Measurements from ENCODE around the gene SLC2A4. TPM values are rescaled to one million over a fixed set of nuclear protein-coding genes. Genes with fewer than 3 reads are reported as not detected.

The SLC2A4 gene
- total RNA-seq (2014; rRNA removed; shearing (Covaris generic)), result not detected in 2 replicates
- 0.96 and 1.9 TPM in 2 replicates for polyA plus RNA-seq (2014; cell fraction: nucleus; rRNA removed)

DNA sequence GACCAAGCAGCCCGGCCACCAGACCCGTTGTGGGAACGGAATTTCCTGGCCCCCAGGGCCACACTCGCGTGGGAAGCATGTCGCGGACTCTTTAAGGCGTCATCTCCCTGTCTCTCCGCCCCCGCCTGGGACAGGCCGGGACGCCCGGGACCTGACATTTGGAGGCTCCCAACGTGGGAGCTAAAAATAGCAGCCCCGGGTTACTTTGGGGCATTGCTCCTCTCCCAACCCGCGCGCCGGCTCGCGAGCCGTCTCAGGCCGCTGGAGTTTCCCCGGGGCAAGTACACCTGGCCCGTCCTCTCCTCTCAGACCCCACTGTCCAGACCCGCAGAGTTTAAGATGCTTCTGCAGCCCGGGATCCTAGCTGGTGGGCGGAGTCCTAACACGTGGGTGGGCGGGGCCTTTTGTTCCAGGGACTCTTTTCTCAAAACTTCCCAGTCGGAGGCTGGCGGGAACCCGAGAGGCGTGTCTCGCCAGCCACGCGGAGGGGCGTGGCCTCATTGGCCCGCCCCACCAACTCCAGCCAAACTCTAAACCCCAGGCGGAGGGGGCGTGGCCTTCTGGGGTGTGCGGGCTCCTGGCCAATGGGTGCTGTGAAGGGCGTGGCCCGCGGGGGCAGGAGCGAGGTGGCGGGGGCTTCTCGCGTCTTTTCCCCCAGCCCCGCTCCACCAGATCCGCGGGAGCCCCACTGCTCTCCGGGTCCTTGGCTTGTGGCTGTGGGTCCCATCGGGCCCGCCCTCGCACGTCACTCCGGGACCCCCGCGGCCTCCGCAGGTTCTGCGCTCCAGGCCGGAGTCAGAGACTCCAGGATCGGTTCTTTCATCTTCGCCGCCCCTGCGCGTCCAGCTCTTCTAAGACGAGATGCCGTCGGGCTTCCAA is at the start of gene SLC2A4:
Gene SLC2A4, plus strand, starts transcription at position 645 of the 879 bp plus-strand sequence. Its CDS starts 217 bp downstream, at position 862.
- DNase-seq (ENCODE audit: extremely low read depth, low read depth), result peak; percentile 96

DNA sequence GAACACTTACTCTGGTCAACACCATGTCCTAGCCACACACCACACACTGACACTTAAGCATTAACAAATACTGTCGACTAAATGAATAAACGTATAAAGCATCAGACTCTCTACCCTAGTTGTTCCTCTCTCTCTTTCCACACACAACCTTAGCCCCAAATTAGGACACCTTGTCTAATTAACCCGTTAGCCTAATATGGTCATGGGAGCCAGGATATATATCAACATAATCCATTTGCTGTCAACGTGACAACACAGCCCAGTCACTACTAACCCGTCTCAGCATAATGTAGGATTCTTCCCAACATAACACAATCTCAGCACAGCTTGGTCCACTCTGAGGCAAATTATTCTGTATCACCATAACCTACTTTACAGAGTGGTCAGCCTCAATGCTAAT is 49.4 kb upstream of the SLC2A4 start:
- DNase-seq (ENCODE audit: extremely low read depth, low read depth), result no peak

DNA sequence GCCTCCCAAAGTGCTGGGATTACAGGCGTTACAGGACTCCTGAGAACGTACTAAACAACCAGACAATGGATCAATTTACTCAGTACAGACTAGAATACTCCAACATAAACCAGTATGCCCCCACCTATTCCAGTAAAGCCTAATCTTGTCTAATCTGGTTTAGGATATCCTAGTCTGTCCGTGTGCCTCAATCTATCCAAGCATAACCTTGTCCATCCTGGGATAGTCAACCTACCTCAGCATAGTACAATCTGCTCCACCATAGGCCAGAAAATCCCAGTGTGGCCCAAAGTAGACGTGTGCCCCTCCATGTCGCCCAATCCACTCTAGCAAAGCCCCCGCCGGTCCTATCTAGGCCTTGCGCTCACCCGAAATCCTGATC is 47.8 kb upstream of the SLC2A4 start:
- DNase-seq (ENCODE audit: extremely low read depth, low read depth), result no peak

DNA sequence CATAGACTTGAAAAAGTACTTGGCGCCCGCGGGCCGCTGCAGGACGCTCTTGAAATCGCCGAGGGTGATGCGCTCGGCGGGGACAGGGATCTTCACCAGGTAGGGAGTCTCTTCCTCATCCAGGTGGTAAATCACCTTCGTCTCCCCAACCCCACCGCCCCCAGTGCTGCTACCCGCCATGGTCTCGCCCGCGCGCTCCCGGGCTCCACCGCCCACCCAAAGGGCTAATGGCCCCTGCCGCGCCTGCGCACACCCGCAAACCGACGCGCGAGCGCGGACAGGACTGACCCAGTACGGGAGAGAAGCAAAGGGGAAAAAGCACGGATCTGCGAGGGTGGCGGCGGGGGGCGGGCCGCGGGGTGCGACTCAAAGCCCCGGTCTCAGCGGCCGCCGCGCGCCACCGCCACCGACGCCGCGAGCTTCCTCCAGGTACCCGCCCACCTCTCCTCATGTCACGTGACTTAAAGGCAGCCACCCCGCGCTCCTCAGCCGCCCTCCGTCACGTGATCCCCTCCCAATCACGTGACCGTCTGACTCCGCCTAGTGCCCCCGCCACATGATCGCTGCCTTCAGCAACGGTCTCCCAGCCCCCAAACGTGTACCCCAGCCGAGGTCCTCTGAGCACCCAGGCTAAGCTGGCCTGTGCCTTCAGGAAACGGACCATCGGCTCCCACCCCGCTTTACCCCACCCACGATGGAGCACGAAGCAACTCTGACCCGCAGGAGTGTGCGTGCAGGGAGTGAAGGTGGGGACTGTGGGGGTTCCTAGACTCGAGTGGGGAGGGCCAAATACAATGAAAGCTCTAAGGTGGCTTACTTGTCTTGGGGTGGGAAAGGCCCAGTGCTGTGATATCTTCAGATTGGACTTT is 47.2 kb upstream of the SLC2A4 start, which contains the start of gene DVL2:
Gene DVL2, minus strand, starts transcription at position 435 of the 869 bp plus-strand sequence. Its CDS starts 255 bp downstream, at position 180.
- peak; percentile 91 for DNase-seq (ENCODE audit: extremely low read depth, low read depth)

DNA sequence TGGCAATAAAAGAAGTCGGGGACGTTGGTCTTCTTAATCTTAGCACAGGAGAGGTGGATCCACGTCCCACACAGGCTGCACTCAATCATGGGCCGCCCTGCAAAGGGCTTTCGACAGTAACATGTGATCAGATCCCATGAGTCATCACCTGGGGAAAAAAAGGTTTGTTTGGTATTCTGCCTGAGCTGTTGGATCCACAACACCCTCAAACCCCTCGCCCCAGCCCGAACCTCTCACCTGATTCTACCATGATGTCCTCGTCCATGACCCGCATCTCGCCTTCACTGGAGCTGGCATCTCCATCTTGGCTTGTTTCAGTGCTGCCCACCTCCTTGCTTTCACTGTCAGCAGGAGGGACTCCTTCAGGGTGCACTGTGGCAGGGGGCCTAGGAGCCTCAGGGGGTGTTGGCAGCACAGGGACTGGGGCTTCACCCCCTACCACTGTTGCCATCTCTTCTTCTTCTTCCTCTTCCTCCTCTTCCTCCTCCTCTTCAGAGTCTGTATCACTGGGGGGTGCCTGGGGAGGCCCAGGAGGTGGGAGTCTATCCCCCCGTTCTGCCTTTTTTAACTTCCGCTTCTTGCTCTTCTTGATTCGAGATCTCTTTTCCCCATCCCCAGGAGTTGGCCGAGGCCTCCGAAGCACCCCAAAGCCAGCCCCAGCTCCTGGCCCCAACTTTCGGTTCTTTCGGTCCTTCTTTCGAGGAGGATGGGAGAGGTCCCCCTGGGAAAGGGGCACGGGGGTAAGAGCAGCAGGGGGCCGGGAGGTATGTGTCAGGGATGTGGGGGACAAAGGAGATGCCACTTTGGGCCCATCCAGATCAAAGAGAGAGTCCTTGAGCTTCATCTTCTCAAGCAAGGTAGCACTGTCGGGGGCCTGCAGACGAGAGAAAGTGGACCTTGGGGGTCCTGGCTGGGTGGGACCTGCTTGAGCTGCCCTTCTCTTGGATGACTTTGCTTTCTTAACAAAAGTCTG is 45.5 kb upstream of the SLC2A4 start:
- no peak for DNase-seq (ENCODE audit: extremely low read depth, low read depth)

DNA sequence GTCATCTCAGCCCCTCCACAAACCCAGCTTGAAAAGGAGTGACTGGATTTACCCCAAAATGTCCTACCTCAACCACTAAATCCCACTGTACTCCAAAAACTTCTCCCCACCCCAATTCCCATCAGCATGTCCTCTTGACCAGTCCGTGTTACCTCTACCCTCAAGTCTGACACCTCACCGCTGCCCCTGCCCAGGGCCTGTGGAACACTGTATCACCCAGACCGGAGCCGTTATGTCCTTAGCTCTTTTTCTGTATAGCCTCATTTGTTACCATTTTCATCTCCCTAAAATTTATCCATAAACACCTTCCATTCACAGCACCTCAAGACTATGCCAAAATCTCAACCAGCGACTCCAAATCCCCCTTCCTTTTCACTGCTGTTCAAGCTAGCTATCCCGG is 44.7 kb upstream of the SLC2A4 start:
- no peak for DNase-seq (ENCODE audit: extremely low read depth, low read depth)

DNA sequence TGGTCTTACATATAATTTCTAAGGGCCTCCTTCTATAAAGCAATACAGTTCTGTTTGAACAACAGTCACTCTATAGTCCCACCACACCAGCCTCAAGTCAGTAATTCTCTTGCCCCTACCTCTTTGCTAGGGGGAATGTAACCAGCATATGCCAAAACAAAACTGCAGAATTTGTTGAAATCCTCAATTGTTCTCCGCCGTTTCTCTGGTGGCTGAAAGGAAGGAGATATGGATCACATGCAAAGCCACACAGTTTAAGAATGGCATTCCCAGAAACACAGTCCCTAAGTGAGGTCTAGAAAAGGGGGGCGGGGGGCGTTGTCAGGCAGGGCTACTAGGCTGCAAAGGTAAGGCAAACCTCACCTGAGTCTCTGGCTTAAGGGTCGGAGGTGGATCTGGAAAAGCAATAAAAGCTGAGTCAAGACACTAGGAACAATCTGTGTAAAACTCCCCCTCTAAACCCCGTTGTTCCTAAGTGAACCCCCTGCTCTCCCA is 44.2 kb upstream of the SLC2A4 start:
- no peak for DNase-seq (ENCODE audit: extremely low read depth, low read depth)

DNA sequence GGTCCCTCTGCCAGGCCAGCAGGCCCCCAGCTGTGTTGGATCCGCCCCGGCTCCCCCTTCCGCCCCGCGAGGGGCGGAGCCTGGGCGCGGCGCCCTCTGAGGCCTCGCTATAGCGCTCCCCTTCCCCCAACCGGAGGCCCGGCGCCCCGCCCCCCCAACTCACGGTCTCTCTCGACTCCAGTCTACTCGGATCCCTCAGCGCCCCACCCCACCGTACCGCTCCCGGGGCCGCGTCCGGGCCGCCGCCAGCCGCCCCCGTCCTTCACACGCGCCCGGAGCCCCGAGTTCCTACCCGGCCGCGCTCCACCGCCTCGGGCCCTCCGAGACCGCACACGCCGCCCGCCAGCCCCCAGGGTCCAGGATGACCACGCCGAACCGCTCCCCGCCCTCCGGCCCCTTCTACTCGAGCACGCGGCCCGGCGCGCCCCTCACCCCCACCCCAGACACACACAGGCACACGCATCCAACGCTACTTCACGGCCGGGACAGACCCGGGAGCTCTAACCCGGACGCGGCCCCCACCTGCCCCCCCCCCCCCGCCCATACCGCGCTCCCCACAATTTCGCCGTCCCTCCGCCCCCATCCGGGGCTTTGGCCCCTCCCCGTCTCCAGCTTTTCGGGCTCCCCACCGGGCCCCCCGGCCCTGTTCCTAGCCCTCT is 43.6 kb upstream of the SLC2A4 start:
- DNase-seq (ENCODE audit: extremely low read depth, low read depth), result peak; percentile 69

DNA sequence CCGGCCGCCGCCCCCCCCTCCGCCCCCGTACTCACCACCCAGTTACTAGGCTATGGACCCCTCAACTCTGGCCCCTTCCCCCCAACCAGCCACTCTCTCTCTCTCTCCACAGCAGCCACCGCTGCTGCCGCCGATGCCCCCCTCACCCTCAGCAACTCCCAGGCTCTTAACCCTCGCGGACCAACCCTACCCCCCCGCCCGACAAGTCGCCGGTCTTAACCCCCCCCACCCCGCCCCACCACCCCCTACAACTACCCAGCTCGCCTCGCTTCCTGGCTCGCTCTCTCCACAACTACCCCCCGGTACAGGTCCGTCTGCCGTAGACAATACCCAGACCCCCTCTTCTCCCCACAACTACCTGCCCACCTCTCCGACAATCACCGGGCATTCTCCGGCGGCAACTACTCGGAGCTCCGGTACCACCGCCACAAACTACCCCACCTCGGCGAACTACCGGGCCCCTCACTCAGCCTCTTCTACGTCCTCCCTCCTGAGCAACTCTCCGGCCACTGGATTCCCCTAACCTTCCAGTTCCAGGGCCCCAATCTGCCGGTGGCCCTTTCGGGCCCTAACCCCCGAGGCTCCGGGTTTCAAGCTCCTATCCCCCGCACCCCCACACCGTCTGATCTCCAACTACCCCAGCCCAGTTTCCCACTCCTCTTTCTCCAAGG is 43.0 kb upstream of the SLC2A4 start:
- DNase-seq (ENCODE audit: extremely low read depth, low read depth), result no peak

DNA sequence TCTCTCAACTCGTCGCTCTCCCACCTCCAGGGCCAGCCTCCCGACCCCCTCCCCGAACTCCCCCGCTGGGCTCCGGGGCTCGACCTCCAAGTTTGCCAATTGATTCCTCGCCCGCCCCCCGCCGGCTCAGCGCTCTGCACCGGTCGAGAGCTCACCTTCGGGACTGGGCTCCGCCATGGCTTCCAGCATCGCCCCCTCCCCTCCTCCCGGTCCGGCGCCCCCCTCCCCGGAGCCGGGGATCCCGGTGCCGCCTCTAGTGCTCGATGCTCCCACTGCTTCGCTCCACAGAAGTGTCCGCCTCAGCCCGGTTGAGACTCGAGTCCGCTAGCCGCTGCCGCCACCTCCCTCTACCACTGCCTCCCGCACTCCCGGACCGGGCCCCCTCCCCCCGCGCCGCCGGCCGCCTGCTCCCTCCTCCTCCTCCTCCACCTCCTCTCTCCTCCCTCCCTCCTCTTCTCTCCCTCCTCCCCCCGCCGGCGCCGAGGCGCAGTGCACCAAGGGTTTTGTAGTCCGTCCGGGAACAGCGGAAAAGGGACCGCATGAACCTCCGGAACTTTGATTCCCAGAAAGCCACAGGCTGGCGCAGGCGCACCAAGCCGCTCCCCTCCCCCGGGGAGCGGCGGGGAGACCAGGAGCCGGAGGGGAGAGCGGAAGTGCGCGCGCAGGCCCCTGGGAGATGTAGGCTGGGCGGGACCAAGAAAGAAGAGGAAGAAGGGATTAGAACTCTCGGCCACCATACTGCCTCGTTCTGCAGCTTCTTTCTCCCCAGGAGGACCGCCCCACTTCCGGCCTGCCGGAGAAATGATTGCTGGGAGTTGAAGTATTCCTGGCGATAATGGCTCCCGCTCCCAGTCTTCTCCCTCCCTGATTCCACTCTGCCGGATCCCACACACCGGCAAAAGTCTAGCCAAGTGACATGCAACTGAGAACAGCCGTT is 42.2 kb upstream of the SLC2A4 start, which contains the start of gene PHF23:
Gene PHF23, minus strand, starts transcription at position 367 of the 937 bp plus-strand sequence. Its CDS starts 178 bp downstream, at position 189.
- peak; percentile 99 for DNase-seq (ENCODE audit: extremely low read depth, low read depth)

DNA sequence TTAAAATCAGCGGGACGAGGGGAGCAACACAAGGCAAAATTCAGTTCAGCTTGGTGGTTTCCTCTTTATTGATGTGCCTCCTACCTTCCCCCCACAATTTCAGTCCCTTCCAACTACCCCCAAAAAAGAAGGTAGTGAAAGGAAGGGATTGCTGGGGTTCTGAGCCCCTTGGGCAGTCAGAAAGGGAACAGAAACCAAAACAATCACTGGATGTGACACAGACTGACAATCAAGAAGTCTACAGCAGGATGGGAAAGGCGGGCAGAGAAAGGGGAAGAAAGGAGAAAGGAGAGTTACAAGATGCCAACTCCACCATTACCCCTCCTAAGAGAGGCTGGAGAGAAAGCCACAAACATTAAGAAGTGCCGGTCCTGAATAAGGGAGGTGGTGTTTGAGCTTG is 41.1 kb upstream of the SLC2A4 start:
- no peak for DNase-seq (ENCODE audit: extremely low read depth, low read depth)

DNA sequence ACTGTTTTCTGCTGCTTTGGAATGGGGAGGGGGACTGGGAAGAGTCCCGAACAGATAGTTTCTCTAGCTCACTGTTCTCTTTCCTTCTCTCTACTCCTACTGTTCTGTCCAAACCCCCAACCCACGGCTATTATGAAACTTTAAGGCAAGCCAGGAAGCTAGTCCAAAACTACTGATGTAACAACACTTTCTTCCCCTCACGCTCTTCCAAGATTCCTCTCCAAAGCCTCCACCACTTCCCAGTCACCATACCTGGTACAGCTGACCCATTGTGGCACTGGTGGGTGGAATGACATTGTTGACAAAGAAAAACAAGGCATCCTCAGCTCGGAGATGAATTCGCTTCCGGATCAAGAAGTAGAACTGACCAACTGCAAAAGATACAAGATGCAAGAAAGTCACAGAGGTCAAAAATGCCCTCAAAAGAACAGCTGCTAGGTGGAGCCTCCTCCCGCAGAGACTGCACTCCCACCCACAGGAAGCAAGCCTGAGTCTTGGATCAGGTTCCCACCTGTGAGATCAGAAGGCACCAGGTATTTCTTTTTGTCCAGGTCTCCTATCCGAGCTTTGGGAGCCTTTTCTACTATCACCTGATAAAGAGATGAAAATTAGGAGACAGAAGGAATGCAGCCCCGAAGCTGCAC is 40.3 kb upstream of the SLC2A4 start:
- no peak for DNase-seq (ENCODE audit: extremely low read depth, low read depth)

DNA sequence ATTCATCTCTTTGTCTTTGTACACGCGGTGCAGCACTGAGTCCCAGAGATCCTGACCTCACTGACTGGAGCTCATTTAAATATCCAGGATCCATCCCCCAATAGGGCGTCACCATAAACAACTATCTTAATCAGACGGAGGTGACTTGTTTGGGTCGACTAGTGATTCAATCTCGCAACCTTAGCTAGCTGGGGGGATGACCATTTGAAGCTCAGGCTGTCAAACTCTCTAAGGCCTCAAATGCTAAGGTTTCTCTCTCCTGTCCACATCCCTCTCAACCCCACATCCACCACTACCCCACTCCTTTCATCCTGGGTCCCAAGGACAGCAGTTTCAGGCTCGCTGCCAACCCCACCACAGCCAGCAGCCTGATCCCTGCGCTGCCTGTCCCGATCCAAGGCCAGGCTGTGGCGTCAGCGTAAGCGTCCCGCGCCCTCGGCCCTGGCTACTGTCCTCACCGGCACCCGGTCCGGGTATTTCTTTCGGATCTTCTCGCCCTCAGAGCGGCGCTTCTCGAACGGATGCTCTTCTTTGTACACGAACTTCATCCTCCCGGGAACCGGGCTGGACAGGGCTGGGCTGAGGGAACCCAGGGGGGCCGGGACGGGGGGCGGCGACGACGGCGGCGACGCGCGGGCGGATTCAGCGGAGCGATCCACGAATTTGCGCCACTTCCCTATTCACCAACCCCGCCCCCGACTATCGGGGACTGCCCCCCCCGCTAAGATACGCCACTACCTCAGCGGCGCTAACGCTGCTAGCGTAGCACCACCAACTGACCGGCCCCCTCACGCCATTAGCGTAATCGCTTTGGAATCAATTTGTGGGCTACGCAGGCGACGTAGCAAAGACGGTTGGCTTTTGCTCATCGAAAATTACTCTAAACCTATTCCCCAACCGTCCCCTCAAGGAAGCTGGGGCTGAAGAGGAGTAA is 39.5 kb upstream of the SLC2A4 start, which contains the start of gene GABARAP:
Gene GABARAP, minus strand, starts transcription at position 667 of the 934 bp plus-strand sequence. Its CDS starts 119 bp downstream, at position 548.
- peak; percentile 87 for DNase-seq (ENCODE audit: extremely low read depth, low read depth)

DNA sequence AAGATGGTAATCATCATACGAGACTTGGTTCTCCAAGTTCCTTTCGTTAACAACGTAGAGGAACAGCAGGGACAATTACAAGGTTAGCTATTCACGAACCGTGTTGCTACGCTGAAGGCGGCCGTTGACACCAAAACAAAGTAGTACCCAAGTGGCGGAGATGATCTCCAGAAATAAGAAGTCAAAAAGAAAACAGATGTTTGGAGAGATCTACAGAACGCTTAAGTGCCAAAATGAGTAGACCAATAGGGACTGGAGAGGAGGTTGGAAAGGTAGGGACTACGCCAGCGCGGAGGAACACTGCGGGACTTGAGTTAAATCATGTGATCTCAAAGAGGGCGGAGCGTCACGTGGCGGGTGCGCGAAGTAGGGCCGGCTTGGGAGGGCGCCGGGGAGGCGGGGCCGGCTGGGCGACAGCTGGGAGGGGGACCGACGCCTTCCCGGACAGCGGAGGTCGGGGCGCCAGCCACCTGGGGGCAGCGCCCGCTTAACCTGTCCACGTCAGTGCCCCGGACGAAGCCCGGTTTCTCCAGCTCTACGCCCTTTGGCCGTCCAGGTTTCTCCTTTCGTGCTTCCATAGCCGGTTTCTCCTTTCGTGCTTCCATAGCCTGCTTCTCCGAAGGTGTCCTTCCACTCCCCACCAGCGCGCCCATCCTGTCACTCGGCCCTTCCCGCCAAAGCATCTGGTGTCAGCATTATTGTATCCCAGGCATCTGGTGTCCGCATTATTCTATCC is 38.6 kb upstream of the SLC2A4 start:
- peak; percentile 90 for DNase-seq (ENCODE audit: extremely low read depth, low read depth)

DNA sequence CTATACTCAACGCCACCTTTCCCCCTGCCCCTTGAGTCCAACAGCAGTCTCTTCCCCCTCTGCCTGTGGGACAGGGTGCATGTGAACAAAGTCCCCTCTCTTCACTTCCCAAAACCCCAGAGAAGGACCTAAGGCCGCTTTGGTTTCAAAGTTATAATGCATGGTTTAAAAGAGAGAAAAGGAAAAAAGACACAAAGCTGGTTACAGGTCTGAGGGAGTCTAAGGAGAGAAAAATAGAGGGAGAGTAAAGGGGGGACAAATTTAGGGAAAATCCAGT is 38.1 kb upstream of the SLC2A4 start:
- DNase-seq (ENCODE audit: extremely low read depth, low read depth), result no peak
